Testis (tissue), 3 donors: Measurements from ENCODE around the gene BAD. TPM values are rescaled to one million over a fixed set of nuclear protein-coding genes. Genes with fewer than 3 reads are reported as not detected.

Experiments
- DNase-seq: peaks from one replicate; pipeline ENCODE4 v3.0.0-alpha.2; 2019
- H3K27ac ChIP-seq, 2 donors: fragments of 200-600 bp; sonication (generic); one replicate each; pipeline ENCODE4 v1.5.1; 2019
- H3K27me3 ChIP-seq: fragments of 200-600 bp; sonication (generic); one replicate; pipeline ENCODE4 v1.5.1; 2019
- H3K36me3 ChIP-seq: fragments of 200-600 bp; sonication (generic); one replicate; pipeline ENCODE4 v1.5.1; 2017; ENCODE audit warnings: low read depth; ENCODE audit errors: missing control alignments
- H3K4me1 ChIP-seq: fragments of 200-600 bp; sonication (generic); one replicate; pipeline ENCODE4 v1.5.1; 2019
- H3K4me3 ChIP-seq, 2 donors: fragments of 200-600 bp; sonication (generic); one replicate each; pipeline ENCODE4 v1.5.1; 2017 to 2019
- H3K9me3 ChIP-seq: fragments of 200-600 bp; sonication (generic); one replicate; pipeline ENCODE4 v1.5.1; 2017
- CTCF ChIP-seq, 3 experiments: fragments of 450-650 bp in 2 of 3; fragments of 200-600 bp in 1 of 3; sonication (generic) in 1 of 3; IDR thresholded peaks; one replicate each; pipeline ENCODE4 v1.5.1; 2016 to 2019; ENCODE audit warnings: antibody characterized with exemption in 3 of 3, mild to moderate bottlenecking in 2 of 3, moderate library complexity in 1 of 3
- POLR2A ChIP-seq: fragments of 450-650 bp; IDR thresholded peaks from one replicate; pipeline ENCODE4 v1.6.1; 2017; ENCODE audit warnings: antibody characterized with exemption, mild to moderate bottlenecking, moderate library complexity
- WGBS, 2 donors: methylation state at CpG; one replicate each; pipeline ENCODE4 v1.1.5; 2018; 5-methylcytosine and 5-hydroxymethylcytosine counted together
- intact Hi-C: fragments of 100-400 bp; cut with DNase I; formaldehyde crosslinking; loops from one replicate; pipeline ENCODE4 v1.15.1; 2023; ENCODE audit warnings: low total_unique reads
- polyA plus RNA-seq: library from polyadenylated mRNA; stranded (reverse); fragments of 350-450 nt; fragmentation: Illumina TruSeq; extraction: RNeasy Lipid Tissue Mini Kit (QIAGEN cat#74804); gene quantifications from one replicate; pipeline ENCODE4 v1.2.3, GENCODE V29; 2014; ENCODE audit warnings: low read depth, low replicate concordance; ENCODE audit not compliant: insufficient read depth
- total RNA-seq, 2 donors: library from RNA; depleted of rRNA; stranded (reverse); fragments of >200 nt; gene quantifications; one replicate each; pipeline ENCODE4 v1.2.3, GENCODE V29; 2016

BAD gene
- total and polyA plus RNA-seq, 3 donors from 2014 or later, result 85.2 to 110 (median 88.7) TPM

GRCh38 chr11:64295760-64296159 is 11.3 kb upstream of the BAD start:
- Histone ChIP-seq H3K27me3 (no peaks in the 10 kb centered on the region), H3K36me3 (no peaks in the 10 kb centered on the region), H3K27ac (no peak overlapping the region), H3K4me3 (no peak overlapping the region), H3K4me1 (peaks cover 35% of the 10 kb centered on the region), H3K9me3 (no peaks in the 10 kb centered on the region)
- 89 to 96% methylated on average over 4 of the region's 4 CpGs for WGBS, 2 donors
- TF ChIP-seq CTCF (IDR thresholded peaks at IDR 0.05) (no peak), POLR2A (no peak)
- intact Hi-C loops, result loop anchor here (10.0 kb wide), 1 partner anchor 91 kb away; the partner anchor contains the start of gene FERMT3
- DNase-seq, result no peak

GRCh38 chr11:64294774-64295173 is 10.3 kb upstream of the BAD start:
- H3K27ac ChIP-seq, result no peak overlapping the region
- no peaks in the 10 kb centered on the region for H3K9me3 ChIP-seq
- no peaks in the 10 kb centered on the region for H3K27me3 ChIP-seq
- H3K4me3 ChIP-seq, result no peak overlapping the region
- TF ChIP-seq POLR2A (no peak), CTCF (IDR thresholded peaks at IDR 0.05) (no peak)
- peaks cover 25% of the 10 kb centered on the region for H3K4me1 ChIP-seq
- H3K36me3 ChIP-seq, result no peaks in the 10 kb centered on the region
- no peak for DNase-seq
- WGBS, 2 donors, result 31 to 32% methylated on average over 3 of the region's 3 CpGs
- intact Hi-C loops, result loop anchor here (10.0 kb wide), 1 partner anchor 90 kb away; the partner anchor contains the start of gene FERMT3

- TF ChIP-seq CTCF (IDR thresholded peaks at IDR 0.05) (no peak), POLR2A (no peak)
- Histone ChIP-seq H3K4me3 (peak overlapping the region; percentile 34 to 38), H3K36me3 (no peaks in the 10 kb centered on the region), H3K4me1 (peaks cover 16% of the 10 kb centered on the region), H3K27me3 (no peaks in the 10 kb centered on the region), H3K27ac (no peak overlapping the region), H3K9me3 (no peaks in the 10 kb centered on the region)
- DNase-seq, result no peak
- intact Hi-C loops, result loop anchor here (10.0 kb wide), 1 partner anchor 88 kb away; the partner anchor contains the start of gene FERMT3
- 26% methylated on average over 29 to 38 of the region's 42 CpGs for WGBS, 2 donors
Measured at GRCh38 chr11:64292460-64293254, 8.2 kb upstream of the BAD start.

GRCh38 chr11:64291752-64292459 is 7.4 kb upstream of the BAD start:
- Histone ChIP-seq H3K4me1 (peaks cover 17% of the 10 kb centered on the region), H3K27me3 (no peaks in the 10 kb centered on the region), H3K36me3 (no peaks in the 10 kb centered on the region), H3K27ac (no peak overlapping the region), H3K4me3 (peak overlapping the region; percentile 34 to 38), H3K9me3 (no peaks in the 10 kb centered on the region)
- 0 to 1% methylated on average over 3 to 49 of the region's 96 CpGs for WGBS, 2 donors
- intact Hi-C loops, result loop anchor here (10.0 kb wide), 1 partner anchor 87 kb away; the partner anchor contains the start of gene FERMT3
- DNase-seq, result no peak
- TF ChIP-seq POLR2A (no peak), CTCF (IDR thresholded peaks at IDR 0.05) (no peak)
